Measurements from ENCODE around the gene VAV1.

VAV1 gene

GRCh38 chr19:6790194-6791128 lies 18.0 kb downstream of the VAV1 start:
- DNase-seq = no peak

DNA sequence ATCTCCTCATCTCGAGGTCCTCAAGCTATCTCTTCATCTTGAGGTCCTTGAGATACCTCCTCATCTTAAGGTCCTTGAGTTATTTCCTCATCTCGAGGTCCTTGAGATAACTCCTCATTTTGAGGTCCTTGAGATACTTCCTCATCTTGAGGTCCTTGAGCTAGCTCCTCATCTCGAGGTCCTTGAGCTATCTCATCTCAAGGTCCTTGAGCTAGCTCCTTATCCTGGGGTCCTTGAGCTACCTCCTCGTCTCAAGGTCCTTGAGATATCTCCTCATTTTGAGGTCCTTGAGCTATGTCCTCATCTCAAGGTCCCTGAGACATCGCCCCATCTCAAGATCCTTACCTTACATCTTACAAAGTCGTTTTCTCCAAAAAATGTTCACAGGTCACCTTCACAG lies 18.7 kb downstream of the VAV1 start:
- no peak for DNase-seq

DNA sequence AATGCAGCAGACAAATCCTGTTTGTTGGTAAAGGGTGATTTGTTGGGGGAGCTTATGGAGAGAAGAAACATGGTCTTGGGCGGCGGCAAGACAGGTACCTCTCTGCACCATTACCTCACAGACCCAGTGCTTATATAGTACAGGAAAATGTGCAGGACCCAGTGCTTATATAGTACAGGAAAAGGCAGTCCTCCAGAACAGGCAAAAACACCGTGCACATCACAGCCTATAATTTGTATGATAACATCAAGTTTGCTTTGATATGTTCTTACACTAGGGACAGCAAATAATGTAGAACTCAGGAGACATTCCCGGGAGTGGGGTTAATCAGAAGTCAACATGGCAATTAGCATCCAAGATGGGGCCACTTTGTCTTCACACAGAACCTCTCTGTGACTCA lies 20.9 kb downstream of the VAV1 start:
- no peak for DNase-seq

DNA sequence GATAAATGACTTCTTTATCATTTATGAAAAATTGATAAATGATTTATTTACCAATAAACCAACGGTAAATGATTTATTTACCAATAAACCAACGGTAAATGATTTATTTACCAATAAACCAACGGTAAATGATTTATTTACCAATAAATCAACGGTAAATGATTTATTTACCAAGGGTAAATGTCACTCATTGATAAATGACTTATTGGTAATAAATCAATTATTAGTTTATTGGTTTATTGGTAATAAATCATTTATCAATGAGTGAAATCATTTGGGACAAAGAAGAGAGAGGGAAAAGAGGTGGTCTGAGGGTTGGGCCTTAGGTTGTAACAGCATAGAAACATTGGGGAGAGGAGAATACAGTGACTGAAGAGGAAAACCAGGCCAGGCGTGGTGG lies 21.5 kb downstream of the VAV1 start:
- no peak for DNase-seq

DNA sequence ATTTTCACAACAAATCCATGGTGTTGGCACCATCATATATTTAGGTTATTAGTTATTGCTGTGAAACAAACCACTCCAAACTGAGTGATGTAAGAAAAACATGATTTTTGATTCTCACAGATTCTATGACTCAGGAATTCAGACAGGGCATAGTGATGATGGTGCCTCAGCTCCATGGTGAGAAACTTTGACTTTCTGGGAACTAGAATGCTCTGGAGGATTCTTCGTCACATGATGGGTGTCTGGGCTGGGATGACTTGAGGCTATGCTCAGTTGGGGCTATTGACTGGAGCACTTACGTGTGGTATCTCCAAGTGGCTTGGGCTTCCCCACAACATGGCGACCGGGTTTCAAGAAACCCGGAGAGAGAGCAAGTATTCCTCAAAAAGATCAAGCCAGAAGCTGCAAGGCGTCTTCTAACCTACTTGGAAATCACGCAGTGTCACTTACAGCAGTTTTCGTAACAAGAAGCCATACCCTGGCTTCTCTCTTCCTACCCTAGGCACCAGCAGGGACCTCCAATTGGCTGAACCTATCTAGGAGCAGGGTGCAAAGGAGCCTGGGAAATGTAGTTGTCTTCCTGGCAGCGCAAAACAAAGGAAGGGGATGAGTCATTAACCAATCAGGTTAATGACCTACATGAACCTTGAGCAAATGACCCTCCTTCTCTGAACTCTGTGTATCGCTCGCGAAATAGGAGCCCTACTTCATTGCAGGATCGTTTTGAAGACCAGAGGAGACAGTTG lies 22.4 kb downstream of the VAV1 start:
- no peak for DNase-seq

DNA sequence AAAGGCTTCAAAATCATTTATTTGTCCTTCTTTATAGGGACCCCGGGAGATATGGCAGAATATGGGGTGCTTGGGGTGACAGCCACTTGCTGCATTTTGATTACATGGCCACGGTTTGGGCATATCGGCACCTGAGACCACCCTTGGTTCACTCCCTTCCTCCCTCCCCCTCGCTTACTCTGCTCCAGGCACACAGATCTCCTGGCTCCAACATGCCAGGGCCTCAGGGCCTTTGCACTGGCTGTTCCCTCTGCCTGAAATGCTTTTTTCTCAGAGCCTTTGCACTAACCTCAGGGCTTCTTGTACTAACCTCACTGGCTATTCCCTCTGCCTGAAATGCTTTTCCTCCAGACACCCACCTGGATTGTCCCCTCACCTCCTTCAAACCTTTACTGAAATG lies 23.8 kb downstream of the VAV1 start:
- DNase-seq = no peak

DNA sequence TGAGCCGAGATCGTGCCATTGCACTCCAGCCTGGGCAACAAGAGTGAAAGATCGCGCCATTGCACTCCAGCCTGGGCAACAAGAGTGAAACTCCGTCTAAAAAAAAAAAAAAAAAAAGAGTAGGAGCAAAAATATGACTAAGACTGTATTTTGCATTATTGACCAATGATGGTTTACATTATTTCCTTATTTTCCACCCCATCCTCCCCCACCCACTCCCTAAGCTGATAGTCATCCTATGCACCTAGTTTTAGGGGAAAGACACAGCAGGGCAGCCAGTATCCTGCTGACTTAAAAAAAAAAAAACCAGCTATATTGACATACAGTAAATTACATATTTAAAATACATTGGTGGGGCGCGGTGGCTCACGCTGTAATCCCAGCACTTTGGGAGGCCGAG lies 25.1 kb downstream of the VAV1 start:
- DNase-seq = no peak

DNA sequence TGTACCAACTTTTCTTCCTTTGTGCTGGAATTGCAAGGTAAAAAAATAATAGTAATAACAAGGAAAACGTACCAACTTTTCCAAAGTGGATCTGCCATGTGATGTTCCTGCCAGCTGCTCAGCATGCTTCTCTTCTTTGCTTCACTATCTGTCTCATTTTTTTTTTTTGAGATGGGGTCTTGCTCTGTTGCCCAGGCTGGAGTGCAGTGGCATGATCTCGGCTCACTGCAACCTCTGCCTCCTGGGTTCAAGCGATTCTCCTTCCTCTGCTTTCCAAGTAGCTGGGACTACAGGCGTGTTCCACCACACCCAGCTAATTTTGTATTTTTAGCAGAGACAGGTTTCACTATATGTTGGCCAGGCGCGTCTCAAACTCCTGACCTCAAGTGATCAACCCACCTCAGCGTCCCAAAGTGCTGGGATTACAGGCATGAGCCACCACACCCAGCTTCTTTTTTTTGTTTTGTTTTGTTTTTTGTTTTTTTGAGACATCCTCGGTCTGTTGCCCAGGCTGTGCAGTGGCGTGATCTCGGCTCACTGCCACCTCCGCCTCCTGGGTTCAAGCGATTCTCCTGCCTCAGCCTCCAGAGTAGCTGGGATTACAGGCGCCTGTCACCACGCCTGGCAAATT lies 27.8 kb downstream of the VAV1 start:
- peak in 1 of 2 donors; percentile 5 for DNase-seq

- DNase-seq = no peak
These were observed 28.5 kb downstream of the VAV1 start for GRCh38 chr19:6800991-6801484.

GRCh38 chr19:6801485-6802086 lies 29.1 kb downstream of the VAV1 start:
- peak; percentile 84 for DNase-seq

DNA sequence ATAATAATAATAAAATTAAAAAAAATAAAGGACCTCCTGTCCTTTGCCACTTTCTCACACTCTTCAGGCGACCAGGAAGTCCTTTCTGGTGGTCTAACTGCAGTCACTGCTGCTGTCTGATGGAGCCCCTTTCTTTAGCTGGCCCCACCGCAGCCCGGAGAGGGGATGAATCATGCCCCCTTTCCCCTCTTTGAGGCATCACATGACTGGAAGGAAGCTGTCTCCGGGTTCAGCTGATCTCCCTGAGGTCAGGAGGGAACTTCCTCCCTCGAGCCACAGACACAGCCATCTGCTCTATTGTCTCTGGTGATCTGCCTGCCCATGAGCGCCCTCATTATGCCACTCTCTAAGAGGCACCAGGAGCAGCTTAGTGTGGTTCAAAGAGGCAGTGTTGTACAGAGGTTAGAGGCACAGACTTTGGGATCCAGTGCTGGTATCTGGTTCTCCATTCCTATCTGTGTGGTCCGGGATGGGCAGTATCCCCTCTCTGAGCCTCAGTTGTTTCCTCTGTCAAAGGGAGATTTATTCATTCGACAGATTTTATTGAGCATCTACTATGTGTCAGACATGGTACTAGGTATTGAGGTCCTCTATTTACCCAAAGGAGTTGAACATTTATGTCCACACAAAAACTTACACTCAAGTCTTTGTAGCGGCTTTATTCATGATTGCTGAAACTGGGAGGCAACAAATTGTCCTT lies 30.0 kb downstream of the VAV1 start:
- DNase-seq = peak; percentile 81 to 84

- peak in 1 of 2 donors; percentile 15 for DNase-seq
These were observed 30.5 kb downstream of the VAV1 start for GRCh38 chr19:6803036-6803404.

GRCh38 chr19:6806488-6806887 lies 34.0 kb downstream of the VAV1 start:
- no peak for DNase-seq

DNA sequence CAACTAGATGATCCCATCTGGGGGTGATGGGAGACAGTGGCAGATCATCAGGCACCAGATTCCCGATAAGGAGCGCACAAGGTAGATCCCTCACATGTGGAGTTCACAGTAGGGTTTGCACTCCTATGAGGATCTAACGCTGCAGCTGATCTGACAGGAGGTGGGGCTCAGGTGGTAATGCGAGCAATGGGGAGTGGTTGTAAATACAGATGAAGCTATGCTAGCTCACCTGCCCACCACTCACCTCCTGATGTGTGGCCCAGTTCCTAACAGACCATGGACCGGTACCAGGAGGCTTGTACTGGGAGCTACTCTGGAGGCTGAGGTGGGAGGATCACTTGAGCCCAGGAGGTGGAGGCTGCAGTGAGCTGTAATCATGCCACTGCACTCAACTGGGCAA lies 34.8 kb downstream of the VAV1 start:
- DNase-seq = no peak

DNA sequence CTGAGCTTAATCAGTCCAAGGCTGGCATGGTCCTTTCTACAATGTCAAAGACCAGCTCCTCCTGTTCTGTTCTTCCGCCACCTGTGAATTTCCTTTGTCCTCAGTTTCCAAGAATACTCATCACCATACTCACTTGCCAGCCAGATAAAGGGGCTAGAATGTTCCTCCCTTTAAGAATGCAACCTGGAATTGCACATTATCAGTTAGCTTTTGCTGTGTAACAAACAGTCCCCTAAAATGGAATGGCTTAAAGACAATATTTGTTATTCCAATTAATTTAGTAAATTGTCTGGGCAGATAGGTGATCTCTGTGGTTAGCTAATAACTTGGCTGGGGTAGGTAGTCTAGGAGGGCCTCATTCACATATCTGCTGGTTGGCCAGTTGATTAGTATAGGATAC lies 36.0 kb downstream of the VAV1 start:
- DNase-seq = no peak

- no peak for DNase-seq
These were observed 36.8 kb downstream of the VAV1 start for GRCh38 chr19:6809262-6809661.

- no peak for DNase-seq
These were observed 38.9 kb downstream of the VAV1 start for GRCh38 chr19:6811378-6811777.

DNA sequence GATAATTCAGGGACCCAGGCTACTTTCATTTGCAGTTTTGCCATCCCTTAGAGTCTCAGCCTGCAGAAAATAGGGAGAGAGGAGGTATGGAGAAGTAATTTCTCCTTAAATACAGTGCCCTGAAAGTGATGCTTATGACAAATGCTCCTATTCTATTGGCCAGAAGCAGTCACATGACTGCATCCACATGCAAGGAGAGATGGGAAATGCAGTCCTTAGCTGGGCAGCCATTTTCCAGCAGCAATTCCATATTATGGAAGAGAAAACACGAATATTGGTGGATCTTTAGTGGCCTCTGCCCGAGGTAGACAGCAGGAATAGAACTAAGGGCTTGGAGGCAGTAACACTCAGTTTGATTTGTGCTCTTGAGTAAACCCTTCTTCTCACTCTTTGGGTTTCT lies 39.4 kb downstream of the VAV1 start:
- peak in 1 of 2 donors; percentile 39 for DNase-seq

GRCh38 chr19:6812612-6813011 lies 40.1 kb downstream of the VAV1 start:
- DNase-seq = no peak

DNA sequence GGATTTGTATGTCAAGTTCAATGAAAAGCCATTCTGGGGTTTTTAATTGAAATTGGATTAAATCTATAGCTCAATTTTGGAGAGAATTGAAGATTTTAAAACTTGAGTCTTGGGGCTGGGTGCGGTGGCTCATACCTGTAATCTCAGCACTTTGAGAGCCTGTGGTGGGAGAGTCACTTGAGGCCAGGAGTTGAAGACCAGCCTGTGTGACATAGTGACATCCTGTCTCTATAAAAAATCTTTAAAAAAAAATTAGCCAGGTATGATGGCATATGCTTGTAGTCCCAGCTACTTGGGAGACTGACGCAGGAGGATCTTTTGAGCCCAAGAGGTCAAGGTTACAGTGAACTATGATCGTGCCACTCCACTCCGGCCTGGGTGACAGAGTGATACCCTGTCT lies 41.2 kb downstream of the VAV1 start:
- no peak for DNase-seq

GRCh38 chr19:6817179-6817578 lies 44.7 kb downstream of the VAV1 start:
- no peak for DNase-seq

DNA sequence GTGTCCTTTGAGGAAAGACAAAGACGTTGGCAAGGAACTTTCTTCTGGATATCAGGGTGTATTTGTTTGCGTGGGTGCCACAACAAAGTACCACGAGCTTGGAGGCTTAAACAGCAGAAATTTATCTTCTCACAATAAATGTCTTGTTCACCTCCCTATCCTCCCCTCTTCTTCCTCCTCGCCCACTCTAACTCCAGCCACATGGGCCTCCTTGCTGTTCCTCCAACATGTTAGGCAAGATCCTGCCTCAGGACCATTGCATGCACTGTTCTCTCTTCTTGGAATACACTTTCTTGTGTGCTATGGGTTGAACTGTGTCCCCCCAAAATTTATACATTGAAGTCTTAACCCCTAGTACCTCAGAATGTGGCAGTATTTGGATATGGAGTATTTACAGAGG lies 45.7 kb downstream of the VAV1 start:
- DNase-seq = no peak

DNA sequence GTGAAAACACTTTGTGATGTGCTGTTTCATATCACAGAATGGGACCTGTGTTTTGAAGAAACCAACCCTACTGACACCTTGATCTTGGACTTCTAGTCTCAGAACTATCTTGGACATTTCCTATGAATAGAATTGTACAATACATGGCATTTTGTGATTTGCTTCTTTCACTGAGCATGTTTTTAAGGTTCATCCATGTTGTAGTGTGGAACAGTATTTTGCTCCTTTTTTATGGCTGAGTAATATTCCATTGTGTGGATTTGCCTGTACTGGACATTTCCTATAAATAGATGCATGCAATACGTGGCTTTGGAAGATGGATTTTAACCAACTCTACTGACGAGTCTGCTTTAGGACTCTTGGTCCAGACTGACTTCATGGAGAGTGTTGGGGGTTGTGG lies 46.8 kb downstream of the VAV1 start:
- DNase-seq = no peak
